ENCODE measurements around the gene HS3ST2.

HS3ST2 gene

DNA sequence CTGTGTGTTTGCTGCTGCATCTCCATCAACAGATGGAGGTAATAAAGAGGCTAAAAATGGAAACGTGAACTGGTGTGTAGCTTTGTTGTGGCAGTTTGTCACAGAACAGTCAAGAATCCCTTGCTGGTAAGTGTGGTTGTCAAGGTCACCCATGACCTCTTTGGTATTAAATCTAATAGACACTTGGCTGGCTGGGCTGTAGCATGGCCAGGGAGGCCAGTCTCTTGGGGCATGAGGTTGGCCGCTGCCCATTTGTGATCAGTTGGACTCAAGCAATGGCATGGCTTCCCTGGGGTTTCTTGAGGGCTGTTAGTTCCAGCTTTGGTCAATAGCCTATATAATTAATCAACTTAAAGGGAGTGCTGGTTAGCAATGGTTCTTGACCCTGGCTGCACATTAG is 14.8 kb upstream of the HS3ST2 start:
- TF ChIP-seq POLR2AphosphoS5 (IDR thresholded peaks at IDR 0.05; ENCODE audit: low read depth, low read length) (no peak), TAF1 (IDR thresholded peaks at IDR 0.05; ENCODE audit: borderline replicate concordance, insufficient read depth, low read length) (no peak), SIN3A (IDR thresholded peaks at IDR 0.05; ENCODE audit: borderline replicate concordance, insufficient read depth, low read length) (no peak), FOXP2 (optimal IDR thresholded peaks at IDR 0.05; ENCODE audit: borderline replicate concordance, extremely low read depth, extremely low read length, insufficient read depth) (no peak)
- TF ChIP-seq, protein P1, sequence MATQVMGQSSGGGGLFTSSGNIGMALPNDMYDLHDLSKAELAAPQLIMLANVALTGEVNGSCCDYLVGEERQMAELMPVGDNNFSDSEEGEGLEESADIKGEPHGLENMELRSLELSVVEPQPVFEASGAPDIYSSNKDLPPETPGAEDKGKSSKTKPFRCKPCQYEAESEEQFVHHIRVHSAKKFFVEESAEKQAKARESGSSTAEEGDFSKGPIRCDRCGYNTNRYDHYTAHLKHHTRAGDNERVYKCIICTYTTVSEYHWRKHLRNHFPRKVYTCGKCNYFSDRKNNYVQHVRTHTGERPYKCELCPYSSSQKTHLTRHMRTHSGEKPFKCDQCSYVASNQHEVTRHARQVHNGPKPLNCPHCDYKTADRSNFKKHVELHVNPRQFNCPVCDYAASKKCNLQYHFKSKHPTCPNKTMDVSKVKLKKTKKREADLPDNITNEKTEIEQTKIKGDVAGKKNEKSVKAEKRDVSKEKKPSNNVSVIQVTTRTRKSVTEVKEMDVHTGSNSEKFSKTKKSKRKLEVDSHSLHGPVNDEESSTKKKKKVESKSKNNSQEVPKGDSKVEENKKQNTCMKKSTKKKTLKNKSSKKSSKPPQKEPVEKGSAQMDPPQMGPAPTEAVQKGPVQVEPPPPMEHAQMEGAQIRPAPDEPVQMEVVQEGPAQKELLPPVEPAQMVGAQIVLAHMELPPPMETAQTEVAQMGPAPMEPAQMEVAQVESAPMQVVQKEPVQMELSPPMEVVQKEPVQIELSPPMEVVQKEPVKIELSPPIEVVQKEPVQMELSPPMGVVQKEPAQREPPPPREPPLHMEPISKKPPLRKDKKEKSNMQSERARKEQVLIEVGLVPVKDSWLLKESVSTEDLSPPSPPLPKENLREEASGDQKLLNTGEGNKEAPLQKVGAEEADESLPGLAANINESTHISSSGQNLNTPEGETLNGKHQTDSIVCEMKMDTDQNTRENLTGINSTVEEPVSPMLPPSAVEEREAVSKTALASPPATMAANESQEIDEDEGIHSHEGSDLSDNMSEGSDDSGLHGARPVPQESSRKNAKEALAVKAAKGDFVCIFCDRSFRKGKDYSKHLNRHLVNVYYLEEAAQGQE (IDR thresholded peaks at IDR 0.05; ENCODE audit: insufficient read depth in 1 of 2, low read depth in 2 of 2, low read length in 2 of 2), result no peak

DNA sequence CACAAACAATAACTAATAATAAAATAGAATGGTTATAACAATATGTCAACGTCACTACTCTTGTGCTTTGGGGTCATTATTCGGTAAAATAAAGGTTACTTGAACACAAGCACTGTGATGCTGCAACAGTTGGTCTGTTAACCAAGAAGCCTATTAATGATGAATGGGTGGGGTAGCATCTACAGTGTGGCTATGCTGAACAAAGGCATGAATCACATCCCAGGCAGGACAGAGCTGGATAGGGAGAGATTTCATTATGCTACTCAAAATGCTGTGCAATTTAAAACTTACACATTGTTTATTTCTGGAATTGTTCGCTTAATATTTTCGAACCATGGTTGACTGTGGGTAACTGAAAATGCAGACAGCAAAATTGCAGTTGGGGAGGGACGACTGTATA is 9.1 kb upstream of the HS3ST2 start:
- TF ChIP-seq SIN3A (IDR thresholded peaks at IDR 0.05; ENCODE audit: borderline replicate concordance, insufficient read depth, low read length) (no peak), FOXP2 (optimal IDR thresholded peaks at IDR 0.05; ENCODE audit: borderline replicate concordance, extremely low read depth, extremely low read length, insufficient read depth) (no peak), TAF1 (IDR thresholded peaks at IDR 0.05; ENCODE audit: borderline replicate concordance, insufficient read depth, low read length) (no peak), POLR2AphosphoS5 (IDR thresholded peaks at IDR 0.05; ENCODE audit: low read depth, low read length) (no peak)
- TF ChIP-seq, protein P1 (IDR thresholded peaks at IDR 0.05; ENCODE audit: insufficient read depth in 1 of 2, low read depth in 2 of 2, low read length in 2 of 2), result no peak

DNA sequence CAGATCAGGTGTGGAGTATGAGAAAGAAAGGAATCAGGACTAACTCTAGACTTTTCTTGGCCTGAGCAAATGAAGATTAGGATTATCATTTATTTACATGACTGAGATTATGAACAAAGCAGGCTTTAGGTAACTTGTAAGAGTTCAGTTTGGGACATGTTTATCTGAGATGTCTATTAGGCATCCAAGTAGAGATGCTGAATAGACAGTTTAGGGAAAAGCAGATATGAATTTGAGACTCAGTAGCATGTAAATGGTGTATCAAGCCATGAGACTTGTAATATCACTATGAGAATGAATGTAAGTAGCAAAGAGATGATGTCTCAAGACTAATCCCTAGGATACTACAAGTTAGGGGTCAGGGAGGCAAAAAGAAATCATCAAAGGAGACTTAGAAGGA is 8.6 kb upstream of the HS3ST2 start:
- TF ChIP-seq TAF1 (IDR thresholded peaks at IDR 0.05; ENCODE audit: borderline replicate concordance, insufficient read depth, low read length) (no peak), SIN3A (IDR thresholded peaks at IDR 0.05; ENCODE audit: borderline replicate concordance, insufficient read depth, low read length) (no peak), FOXP2 (optimal IDR thresholded peaks at IDR 0.05; ENCODE audit: borderline replicate concordance, extremely low read depth, extremely low read length, insufficient read depth) (no peak), POLR2AphosphoS5 (IDR thresholded peaks at IDR 0.05; ENCODE audit: low read depth, low read length) (no peak)
- TF ChIP-seq, protein P1 (IDR thresholded peaks at IDR 0.05; ENCODE audit: insufficient read depth in 1 of 2, low read depth in 2 of 2, low read length in 2 of 2), result no peak

DNA sequence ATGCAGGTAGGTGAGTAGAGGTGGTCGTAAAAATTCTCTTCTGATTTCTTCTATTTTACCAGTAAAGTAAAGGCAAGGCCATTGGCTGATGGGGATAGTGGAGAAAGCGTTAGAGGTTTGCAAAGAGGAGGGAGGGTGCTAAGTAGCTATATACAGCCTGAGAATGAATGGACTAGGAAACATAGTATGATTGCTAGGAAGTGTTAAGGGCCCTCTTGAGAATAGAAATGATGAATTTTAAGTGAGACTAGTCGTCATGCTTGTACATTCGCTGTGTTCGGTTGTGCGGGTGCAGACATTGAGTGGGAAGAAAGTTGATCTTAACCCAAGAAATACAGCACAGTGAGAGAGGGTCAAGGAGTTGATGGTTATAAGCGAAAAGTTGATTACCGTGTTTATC is 7.2 kb upstream of the HS3ST2 start:
- TF ChIP-seq TAF1 (IDR thresholded peaks at IDR 0.05; ENCODE audit: borderline replicate concordance, insufficient read depth, low read length) (no peak), POLR2AphosphoS5 (IDR thresholded peaks at IDR 0.05; ENCODE audit: low read depth, low read length) (no peak), FOXP2 (optimal IDR thresholded peaks at IDR 0.05; ENCODE audit: borderline replicate concordance, extremely low read depth, extremely low read length, insufficient read depth) (no peak), SIN3A (IDR thresholded peaks at IDR 0.05; ENCODE audit: borderline replicate concordance, insufficient read depth, low read length) (no peak)
- TF ChIP-seq, protein P1 (IDR thresholded peaks at IDR 0.05; ENCODE audit: insufficient read depth in 1 of 2, low read depth in 2 of 2, low read length in 2 of 2), result no peak

DNA sequence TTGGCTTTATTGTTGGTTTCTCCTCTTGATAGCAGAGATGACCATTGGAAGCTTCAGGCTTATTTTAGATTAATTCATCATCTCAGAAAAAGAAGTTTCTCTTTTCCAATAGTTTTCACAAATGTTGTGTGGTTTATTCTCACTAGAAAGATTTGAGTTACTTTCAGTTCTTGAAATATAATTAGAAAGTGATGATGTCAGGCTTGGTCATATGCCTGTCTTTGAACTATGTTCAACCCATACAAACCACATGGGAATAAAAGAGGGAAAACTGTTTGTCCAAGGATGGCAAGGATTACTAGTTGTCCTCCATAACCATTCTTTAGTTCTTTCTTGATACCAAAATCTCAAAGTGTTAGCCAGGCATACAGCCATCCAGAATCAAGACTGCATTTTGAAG is 3.7 kb upstream of the HS3ST2 start:
- TF ChIP-seq, protein P1 (IDR thresholded peaks at IDR 0.05; ENCODE audit: insufficient read depth in 1 of 2, low read depth in 2 of 2, low read length in 2 of 2), result no peak
- TF ChIP-seq FOXP2 (optimal IDR thresholded peaks at IDR 0.05; ENCODE audit: borderline replicate concordance, extremely low read depth, extremely low read length, insufficient read depth) (no peak), TAF1 (IDR thresholded peaks at IDR 0.05; ENCODE audit: borderline replicate concordance, insufficient read depth, low read length) (no peak), SIN3A (IDR thresholded peaks at IDR 0.05; ENCODE audit: borderline replicate concordance, insufficient read depth, low read length) (no peak), POLR2AphosphoS5 (IDR thresholded peaks at IDR 0.05; ENCODE audit: low read depth, low read length) (no peak)
